ENCODE data around the gene MAST4. TPM values are rescaled to one million over a fixed set of nuclear protein-coding genes. Genes with fewer than 3 reads are reported as not detected.

Gene MAST4
- total RNA-seq, 1 donor from 2014 or later, result 10.5 TPM

GRCh38 chr5:67077296-67077695 is 481.1 kb downstream of the MAST4 start:
- Mint-ChIP-seq H3K27me3 (ENCODE audit: unreplicated experiment) (no peaks in the 10 kb centered on the region), H3K4me1 (ENCODE audit: unreplicated experiment) (peaks cover 3% of the 10 kb centered on the region), H3K36me3 (ENCODE audit: unreplicated experiment) (peaks cover 2% of the 10 kb centered on the region), H3K9me3 (ENCODE audit: unreplicated experiment) (no peaks in the 10 kb centered on the region), H3K27ac (ENCODE audit: unreplicated experiment) (no peak overlapping the region), H3K4me3 (ENCODE audit: unreplicated experiment) (no peak overlapping the region)
- DNase-seq (ENCODE audit: extremely low spot score, unreplicated experiment), result no peak
- no peak for TF ChIP-seq CTCF (IDR thresholded peaks at IDR 0.05)

GRCh38 chr5:67081261-67081660 is 485.1 kb downstream of the MAST4 start:
- Mint-ChIP-seq H3K36me3 (ENCODE audit: unreplicated experiment) (no peaks in the 10 kb centered on the region), H3K4me3 (ENCODE audit: unreplicated experiment) (no peak overlapping the region), H3K9me3 (ENCODE audit: unreplicated experiment) (no peaks in the 10 kb centered on the region), H3K27ac (ENCODE audit: unreplicated experiment) (no peak overlapping the region), H3K27me3 (ENCODE audit: unreplicated experiment) (no peaks in the 10 kb centered on the region), H3K4me1 (ENCODE audit: unreplicated experiment) (peaks cover 6% of the 10 kb centered on the region)
- no peak for DNase-seq (ENCODE audit: extremely low spot score, unreplicated experiment)
- TF ChIP-seq CTCF (IDR thresholded peaks at IDR 0.05), result no peak

- no peak for TF ChIP-seq CTCF (IDR thresholded peaks at IDR 0.05)
- DNase-seq (ENCODE audit: extremely low spot score, unreplicated experiment), result no peak
- Mint-ChIP-seq H3K27me3 (ENCODE audit: unreplicated experiment) (no peaks in the 10 kb centered on the region), H3K4me3 (ENCODE audit: unreplicated experiment) (no peak overlapping the region), H3K36me3 (ENCODE audit: unreplicated experiment) (no peaks in the 10 kb centered on the region), H3K27ac (ENCODE audit: unreplicated experiment) (no peak overlapping the region), H3K4me1 (ENCODE audit: unreplicated experiment) (peaks cover 6% of the 10 kb centered on the region), H3K9me3 (ENCODE audit: unreplicated experiment) (no peaks in the 10 kb centered on the region)
Measured at GRCh38 chr5:67082941-67083340, 486.7 kb downstream of the MAST4 start.

- no peak overlapping the region for H3K4me3 Mint-ChIP-seq (ENCODE audit: unreplicated experiment)
- no peak overlapping the region for H3K27ac Mint-ChIP-seq (ENCODE audit: unreplicated experiment)
- DNase-seq (ENCODE audit: extremely low spot score, unreplicated experiment), result no peak
- H3K9me3 Mint-ChIP-seq (ENCODE audit: unreplicated experiment), result no peaks in the 10 kb centered on the region
- H3K4me1 Mint-ChIP-seq (ENCODE audit: unreplicated experiment), result peaks cover 6% of the 10 kb centered on the region
- H3K36me3 Mint-ChIP-seq (ENCODE audit: unreplicated experiment), result no peaks in the 10 kb centered on the region
- no peaks in the 10 kb centered on the region for H3K27me3 Mint-ChIP-seq (ENCODE audit: unreplicated experiment)
- TF ChIP-seq CTCF (IDR thresholded peaks at IDR 0.05), result no peak
Measured at GRCh38 chr5:67085616-67086015, 489.4 kb downstream of the MAST4 start.

- no peaks in the 10 kb centered on the region for H3K27me3 Mint-ChIP-seq (ENCODE audit: unreplicated experiment)
- H3K9me3 Mint-ChIP-seq (ENCODE audit: unreplicated experiment), result no peaks in the 10 kb centered on the region
- no peak overlapping the region for H3K4me3 Mint-ChIP-seq (ENCODE audit: unreplicated experiment)
- H3K36me3 Mint-ChIP-seq (ENCODE audit: unreplicated experiment), result no peaks in the 10 kb centered on the region
- no peak overlapping the region for H3K27ac Mint-ChIP-seq (ENCODE audit: unreplicated experiment)
- TF ChIP-seq CTCF (IDR thresholded peaks at IDR 0.05), result no peak
- DNase-seq (ENCODE audit: extremely low spot score, unreplicated experiment), result no peak
- peaks cover 25% of the 10 kb centered on the region for H3K4me1 Mint-ChIP-seq (ENCODE audit: unreplicated experiment)
Measured at GRCh38 chr5:67089200-67089725, 493.1 kb downstream of the MAST4 start.

All from osteocyte (in vitro differentiated cells).